ENCODE results near the gene MYOCOS. TPM values are rescaled to one million over a fixed set of nuclear protein-coding genes. Genes with fewer than 3 reads are reported as not detected.

MYOCOS gene
- total and polyA plus RNA-seq, 3 donors from 2014 or later, result 0.33 to 0.55 (median 0.37) TPM

DNA sequence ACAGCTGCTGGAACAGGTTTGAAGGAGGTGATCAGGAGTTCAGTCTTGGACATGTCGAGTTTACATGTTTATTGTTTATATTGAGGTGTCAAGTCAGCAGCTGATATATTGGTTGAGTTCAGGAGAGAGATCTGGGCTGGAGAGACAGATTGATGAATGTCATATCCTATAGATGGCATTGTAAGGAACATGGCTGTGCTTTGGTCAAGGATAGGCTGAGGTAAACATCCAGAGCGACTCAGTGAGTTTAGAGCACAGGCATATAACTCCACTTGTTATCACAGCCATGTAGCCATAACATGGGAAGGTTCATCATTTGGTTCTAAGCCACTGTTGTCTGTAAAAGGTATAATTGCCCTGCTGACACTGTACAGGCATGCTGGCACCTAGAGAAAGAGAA, 5.5 kb upstream of the MYOCOS start:
- H3K27me3 ChIP-seq, result no peaks in the 10 kb centered on the region
- no peaks in the 10 kb centered on the region for H3K9me3 ChIP-seq
- H3K36me3 ChIP-seq (ENCODE audit: low read depth, missing control alignments), result no peaks in the 10 kb centered on the region
- no peaks in the 10 kb centered on the region for H3K4me1 ChIP-seq
- H3K27ac ChIP-seq, result no peak overlapping the region
- H3K4me3 ChIP-seq, result no peak overlapping the region
- intact Hi-C loops (cut with DNase I; ENCODE audit: low total_unique reads), result no loop called here
- WGBS, 2 donors, result 79 to 84% methylated on average over 2 of the region's 2 CpGs
- DNase-seq, result no peak
- TF ChIP-seq, protein P1, sequence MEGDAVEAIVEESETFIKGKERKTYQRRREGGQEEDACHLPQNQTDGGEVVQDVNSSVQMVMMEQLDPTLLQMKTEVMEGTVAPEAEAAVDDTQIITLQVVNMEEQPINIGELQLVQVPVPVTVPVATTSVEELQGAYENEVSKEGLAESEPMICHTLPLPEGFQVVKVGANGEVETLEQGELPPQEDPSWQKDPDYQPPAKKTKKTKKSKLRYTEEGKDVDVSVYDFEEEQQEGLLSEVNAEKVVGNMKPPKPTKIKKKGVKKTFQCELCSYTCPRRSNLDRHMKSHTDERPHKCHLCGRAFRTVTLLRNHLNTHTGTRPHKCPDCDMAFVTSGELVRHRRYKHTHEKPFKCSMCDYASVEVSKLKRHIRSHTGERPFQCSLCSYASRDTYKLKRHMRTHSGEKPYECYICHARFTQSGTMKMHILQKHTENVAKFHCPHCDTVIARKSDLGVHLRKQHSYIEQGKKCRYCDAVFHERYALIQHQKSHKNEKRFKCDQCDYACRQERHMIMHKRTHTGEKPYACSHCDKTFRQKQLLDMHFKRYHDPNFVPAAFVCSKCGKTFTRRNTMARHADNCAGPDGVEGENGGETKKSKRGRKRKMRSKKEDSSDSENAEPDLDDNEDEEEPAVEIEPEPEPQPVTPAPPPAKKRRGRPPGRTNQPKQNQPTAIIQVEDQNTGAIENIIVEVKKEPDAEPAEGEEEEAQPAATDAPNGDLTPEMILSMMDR (IDR thresholded peaks at IDR 0.05), result no peak
- TF ChIP-seq POLR2A (IDR thresholded peaks at IDR 0.05), result no peak

DNA sequence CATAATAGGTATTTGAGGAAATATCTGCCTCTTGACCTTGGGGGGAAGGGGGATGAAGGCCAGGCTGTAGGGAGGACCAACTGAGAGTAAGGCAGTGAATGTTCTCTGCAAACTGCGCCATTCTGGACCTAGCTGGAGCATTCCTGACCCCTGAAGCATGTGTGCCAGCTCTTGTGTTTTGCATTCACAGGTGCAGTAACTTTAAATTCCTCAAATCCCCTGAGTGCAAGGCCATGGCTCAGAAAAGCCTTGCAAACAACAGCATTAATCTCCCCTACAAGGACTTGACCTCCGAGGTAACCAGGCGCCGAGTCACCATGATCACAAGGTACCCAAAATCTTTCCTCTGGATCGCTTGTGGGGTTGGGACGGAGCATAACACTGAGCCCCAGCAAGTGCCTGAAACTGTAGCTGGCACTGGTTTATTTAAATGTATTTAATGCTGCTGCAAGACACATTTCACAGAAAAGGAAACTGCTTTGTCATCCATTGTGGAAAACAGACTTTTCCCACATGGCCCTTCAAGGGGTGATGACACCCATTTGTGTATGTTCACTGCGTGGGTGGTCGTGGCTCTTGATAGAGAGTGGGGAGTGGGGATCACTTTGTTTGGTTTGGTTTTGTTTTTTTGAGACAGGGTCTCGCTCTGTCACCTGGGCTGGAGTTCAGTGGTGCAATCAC, 1.7 kb downstream of the MYOCOS start:
- Histone ChIP-seq H3K27ac (no peak overlapping the region), H3K4me1 (no peaks in the 10 kb centered on the region), H3K27me3 (no peaks in the 10 kb centered on the region), H3K9me3 (no peaks in the 10 kb centered on the region), H3K4me3 (no peak overlapping the region), H3K36me3 (ENCODE audit: low read depth, missing control alignments) (no peaks in the 10 kb centered on the region)
- 75 to 79% methylated on average over 9 of the region's 9 CpGs for WGBS, 2 donors
- intact Hi-C loops (cut with DNase I; ENCODE audit: low total_unique reads), result no loop called here
- DNase-seq, result no peak
- no peak for TF ChIP-seq POLR2A (IDR thresholded peaks at IDR 0.05)
- TF ChIP-seq, protein P1 (IDR thresholded peaks at IDR 0.05), result no peak

GRCh38 chr1:171625225-171625624, 3.2 kb downstream of the MYOCOS start:
- TF ChIP-seq POLR2A (IDR thresholded peaks at IDR 0.05), result no peak
- TF ChIP-seq, protein P1 (IDR thresholded peaks at IDR 0.05), result no peak
- no peaks in the 10 kb centered on the region for H3K36me3 ChIP-seq (ENCODE audit: low read depth, missing control alignments)
- no peaks in the 10 kb centered on the region for H3K4me1 ChIP-seq
- H3K9me3 ChIP-seq, result no peaks in the 10 kb centered on the region
- H3K4me3 ChIP-seq, result no peak overlapping the region
- H3K27ac ChIP-seq, result no peak overlapping the region
- H3K27me3 ChIP-seq, result no peaks in the 10 kb centered on the region
- WGBS, 2 donors, result 95 to 100% methylated on average over 1 of the region's 1 CpG
- intact Hi-C loops (cut with DNase I; ENCODE audit: low total_unique reads), result no loop called here
- no peak for DNase-seq

- intact Hi-C loops (cut with DNase I; ENCODE audit: low total_unique reads), result no loop called here
- Histone ChIP-seq H3K4me3 (no peak overlapping the region), H3K27me3 (no peaks in the 10 kb centered on the region), H3K27ac (no peak overlapping the region), H3K4me1 (no peaks in the 10 kb centered on the region), H3K9me3 (no peaks in the 10 kb centered on the region), H3K36me3 (ENCODE audit: low read depth, missing control alignments) (no peaks in the 10 kb centered on the region)
- WGBS, 2 donors, result 87 to 92% methylated on average over 5 of the region's 5 CpGs
- no peak for TF ChIP-seq POLR2A (IDR thresholded peaks at IDR 0.05)
- TF ChIP-seq, protein P1 (IDR thresholded peaks at IDR 0.05), result no peak
- DNase-seq, result no peak
Measured at GRCh38 chr1:171627020-171627419, 5.0 kb downstream of the MYOCOS start.

DNA sequence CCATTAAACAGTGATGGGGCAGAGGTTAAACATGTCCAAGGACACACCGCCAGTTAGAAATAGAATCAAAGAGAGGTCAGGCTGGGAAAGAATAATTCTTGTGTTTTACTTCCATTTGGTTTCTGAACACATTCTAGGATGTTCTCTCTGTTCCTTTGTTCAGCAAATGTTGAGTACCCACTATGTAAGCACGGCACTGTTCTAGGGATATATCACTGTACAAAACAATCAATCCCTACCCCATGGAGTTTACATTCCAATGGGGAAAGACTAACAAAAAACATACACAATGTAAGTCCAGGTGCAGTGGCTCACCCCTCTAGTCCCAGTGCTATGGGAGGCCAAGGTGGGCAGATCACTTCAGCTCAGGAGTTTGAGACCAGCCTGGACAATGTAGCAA, 6.2 kb downstream of the MYOCOS start:
- Histone ChIP-seq H3K27ac (no peak overlapping the region), H3K36me3 (ENCODE audit: low read depth, missing control alignments) (no peaks in the 10 kb centered on the region), H3K4me1 (no peaks in the 10 kb centered on the region), H3K4me3 (no peak overlapping the region), H3K9me3 (no peaks in the 10 kb centered on the region), H3K27me3 (no peaks in the 10 kb centered on the region)
- DNase-seq, result no peak
- 82 to 84% methylated on average over 2 of the region's 2 CpGs for WGBS, 2 donors
- TF ChIP-seq POLR2A (IDR thresholded peaks at IDR 0.05), result no peak
- TF ChIP-seq, protein P1 (IDR thresholded peaks at IDR 0.05), result no peak
- intact Hi-C loops (cut with DNase I; ENCODE audit: low total_unique reads), result no loop called here
